H1 (cell line): ENCODE results near the gene MRPL47. TPM values are rescaled to one million over a fixed set of nuclear protein-coding genes. Genes with fewer than 3 reads are reported as not detected.

Experiments used
- CBX5 ChIP-seq: fragments of 300-800, 300-1000 bp; sonication (generic); IDR thresholded peaks from 2 replicates; pipeline ENCODE4 v1.7.1; 2016; ENCODE audit warnings: antibody characterized with exemption, low read length, low read depth
- E2F6 ChIP-seq: IDR thresholded peaks from 2 replicates; pipeline ENCODE4 v1.6.1; 2012; ENCODE audit warnings: inconsistent platforms
- GTF2F1 ChIP-seq: IDR thresholded peaks from 2 replicates; pipeline ENCODE4 v1.6.1; 2012; ENCODE audit warnings: low read depth, low read length, improper control_type of control experiment, borderline replicate concordance
- NRF1 ChIP-seq: IDR thresholded peaks from 2 replicates; pipeline ENCODE4 v1.6.1; 2011; ENCODE audit warnings: mild to moderate bottlenecking, low read depth, low read length, improper control_type of control experiment
- POLR2A ChIP-seq, 2 experiments: IDR thresholded peaks; 1 replicate in 1 of 2; 2 replicates in 1 of 2; pipeline ENCODE4 v1.6.1; 2011; ENCODE audit warnings: low read depth in 2 of 2, low read length in 2 of 2, mild to moderate bottlenecking in 2 of 2; ENCODE audit errors: control extremely low read depth in 1 of 2
- POU5F1 ChIP-seq: IDR thresholded peaks from 2 replicates; pipeline ENCODE4 v1.6.1; 2011; ENCODE audit warnings: low read depth, mild to moderate bottlenecking, low read length, moderate library complexity
- RBBP5 ChIP-seq: IDR thresholded peaks from 2 replicates; pipeline ENCODE4 v1.7.1; 2012; ENCODE audit warnings: low read depth, mild to moderate bottlenecking, inconsistent platforms, low read length, moderate library complexity, borderline replicate concordance
- RNF2 ChIP-seq: fragments of 200-900, 300-1000 bp; sonication (generic); IDR thresholded peaks from 2 replicates; pipeline ENCODE4 v1.7.1; 2016; ENCODE audit warnings: borderline replicate concordance, low read depth, mild to moderate bottlenecking, antibody characterized with exemption, low read length; ENCODE audit not compliant: poor library complexity, severe bottlenecking; ENCODE audit errors: missing control alignments
- RXRA ChIP-seq: IDR thresholded peaks from 2 replicates; pipeline ENCODE4 v1.6.1; 2011; ENCODE audit warnings: low read depth, mild to moderate bottlenecking, low read length, moderate library complexity; ENCODE audit not compliant: insufficient read depth
- SRF ChIP-seq: IDR thresholded peaks from 2 replicates; pipeline ENCODE4 v1.6.1; 2011; ENCODE audit warnings: mild to moderate bottlenecking, low read depth, low read length, moderate library complexity
- TAF1 ChIP-seq: IDR thresholded peaks from 2 replicates; pipeline ENCODE4 v1.6.1; 2011; ENCODE audit warnings: mild to moderate bottlenecking, low read depth, low read length
- polyA plus RNA-seq, 7 experiments: library from polyadenylated mRNA; depleted of rRNA in 3 of 7; stranded (reverse) in 5 of 7; unstranded in 2 of 7; fragments of >200 nt in 5 of 7; fragments of 200-250 nt in 2 of 7; gene quantifications; 1 replicate in 5 of 7; 2 replicates in 1 of 7; 4 replicates in 1 of 7; pipeline versions ENCODE4 v1.2.1 to v1.2.3, GENCODE V29; 2011 to 2013; ENCODE audit warnings: missing spikeins in 2 of 7, mixed read lengths in 2 of 7
- total RNA-seq: library from RNA; stranded (reverse); fragmentation: NEBNext Ultra II Directional; extraction: Animal tissue kit (Norgen Biotek cat#: 25700); gene quantifications from 2 replicates; pipeline ENCODE4 v1.2.1, GENCODE V29; 2021
- TF ChIP-seq, protein P1 (sequence below): fragments of 300-600 bp; sonication (generic); IDR thresholded peaks from 2 replicates; pipeline ENCODE4 v1.7.1; 2012; ENCODE audit warnings: low read length, moderate library complexity, mild to moderate bottlenecking, inconsistent platforms; ENCODE audit not compliant: insufficient replicate concordance

The MRPL47 gene
- total and polyA plus RNA-seq, 2 of the 8 experiments (the other 6 are each of a cell fraction or from before 2014, with no cell fraction given): 26.1 to 76.6 TPM

- TF ChIP-seq, protein P1, sequence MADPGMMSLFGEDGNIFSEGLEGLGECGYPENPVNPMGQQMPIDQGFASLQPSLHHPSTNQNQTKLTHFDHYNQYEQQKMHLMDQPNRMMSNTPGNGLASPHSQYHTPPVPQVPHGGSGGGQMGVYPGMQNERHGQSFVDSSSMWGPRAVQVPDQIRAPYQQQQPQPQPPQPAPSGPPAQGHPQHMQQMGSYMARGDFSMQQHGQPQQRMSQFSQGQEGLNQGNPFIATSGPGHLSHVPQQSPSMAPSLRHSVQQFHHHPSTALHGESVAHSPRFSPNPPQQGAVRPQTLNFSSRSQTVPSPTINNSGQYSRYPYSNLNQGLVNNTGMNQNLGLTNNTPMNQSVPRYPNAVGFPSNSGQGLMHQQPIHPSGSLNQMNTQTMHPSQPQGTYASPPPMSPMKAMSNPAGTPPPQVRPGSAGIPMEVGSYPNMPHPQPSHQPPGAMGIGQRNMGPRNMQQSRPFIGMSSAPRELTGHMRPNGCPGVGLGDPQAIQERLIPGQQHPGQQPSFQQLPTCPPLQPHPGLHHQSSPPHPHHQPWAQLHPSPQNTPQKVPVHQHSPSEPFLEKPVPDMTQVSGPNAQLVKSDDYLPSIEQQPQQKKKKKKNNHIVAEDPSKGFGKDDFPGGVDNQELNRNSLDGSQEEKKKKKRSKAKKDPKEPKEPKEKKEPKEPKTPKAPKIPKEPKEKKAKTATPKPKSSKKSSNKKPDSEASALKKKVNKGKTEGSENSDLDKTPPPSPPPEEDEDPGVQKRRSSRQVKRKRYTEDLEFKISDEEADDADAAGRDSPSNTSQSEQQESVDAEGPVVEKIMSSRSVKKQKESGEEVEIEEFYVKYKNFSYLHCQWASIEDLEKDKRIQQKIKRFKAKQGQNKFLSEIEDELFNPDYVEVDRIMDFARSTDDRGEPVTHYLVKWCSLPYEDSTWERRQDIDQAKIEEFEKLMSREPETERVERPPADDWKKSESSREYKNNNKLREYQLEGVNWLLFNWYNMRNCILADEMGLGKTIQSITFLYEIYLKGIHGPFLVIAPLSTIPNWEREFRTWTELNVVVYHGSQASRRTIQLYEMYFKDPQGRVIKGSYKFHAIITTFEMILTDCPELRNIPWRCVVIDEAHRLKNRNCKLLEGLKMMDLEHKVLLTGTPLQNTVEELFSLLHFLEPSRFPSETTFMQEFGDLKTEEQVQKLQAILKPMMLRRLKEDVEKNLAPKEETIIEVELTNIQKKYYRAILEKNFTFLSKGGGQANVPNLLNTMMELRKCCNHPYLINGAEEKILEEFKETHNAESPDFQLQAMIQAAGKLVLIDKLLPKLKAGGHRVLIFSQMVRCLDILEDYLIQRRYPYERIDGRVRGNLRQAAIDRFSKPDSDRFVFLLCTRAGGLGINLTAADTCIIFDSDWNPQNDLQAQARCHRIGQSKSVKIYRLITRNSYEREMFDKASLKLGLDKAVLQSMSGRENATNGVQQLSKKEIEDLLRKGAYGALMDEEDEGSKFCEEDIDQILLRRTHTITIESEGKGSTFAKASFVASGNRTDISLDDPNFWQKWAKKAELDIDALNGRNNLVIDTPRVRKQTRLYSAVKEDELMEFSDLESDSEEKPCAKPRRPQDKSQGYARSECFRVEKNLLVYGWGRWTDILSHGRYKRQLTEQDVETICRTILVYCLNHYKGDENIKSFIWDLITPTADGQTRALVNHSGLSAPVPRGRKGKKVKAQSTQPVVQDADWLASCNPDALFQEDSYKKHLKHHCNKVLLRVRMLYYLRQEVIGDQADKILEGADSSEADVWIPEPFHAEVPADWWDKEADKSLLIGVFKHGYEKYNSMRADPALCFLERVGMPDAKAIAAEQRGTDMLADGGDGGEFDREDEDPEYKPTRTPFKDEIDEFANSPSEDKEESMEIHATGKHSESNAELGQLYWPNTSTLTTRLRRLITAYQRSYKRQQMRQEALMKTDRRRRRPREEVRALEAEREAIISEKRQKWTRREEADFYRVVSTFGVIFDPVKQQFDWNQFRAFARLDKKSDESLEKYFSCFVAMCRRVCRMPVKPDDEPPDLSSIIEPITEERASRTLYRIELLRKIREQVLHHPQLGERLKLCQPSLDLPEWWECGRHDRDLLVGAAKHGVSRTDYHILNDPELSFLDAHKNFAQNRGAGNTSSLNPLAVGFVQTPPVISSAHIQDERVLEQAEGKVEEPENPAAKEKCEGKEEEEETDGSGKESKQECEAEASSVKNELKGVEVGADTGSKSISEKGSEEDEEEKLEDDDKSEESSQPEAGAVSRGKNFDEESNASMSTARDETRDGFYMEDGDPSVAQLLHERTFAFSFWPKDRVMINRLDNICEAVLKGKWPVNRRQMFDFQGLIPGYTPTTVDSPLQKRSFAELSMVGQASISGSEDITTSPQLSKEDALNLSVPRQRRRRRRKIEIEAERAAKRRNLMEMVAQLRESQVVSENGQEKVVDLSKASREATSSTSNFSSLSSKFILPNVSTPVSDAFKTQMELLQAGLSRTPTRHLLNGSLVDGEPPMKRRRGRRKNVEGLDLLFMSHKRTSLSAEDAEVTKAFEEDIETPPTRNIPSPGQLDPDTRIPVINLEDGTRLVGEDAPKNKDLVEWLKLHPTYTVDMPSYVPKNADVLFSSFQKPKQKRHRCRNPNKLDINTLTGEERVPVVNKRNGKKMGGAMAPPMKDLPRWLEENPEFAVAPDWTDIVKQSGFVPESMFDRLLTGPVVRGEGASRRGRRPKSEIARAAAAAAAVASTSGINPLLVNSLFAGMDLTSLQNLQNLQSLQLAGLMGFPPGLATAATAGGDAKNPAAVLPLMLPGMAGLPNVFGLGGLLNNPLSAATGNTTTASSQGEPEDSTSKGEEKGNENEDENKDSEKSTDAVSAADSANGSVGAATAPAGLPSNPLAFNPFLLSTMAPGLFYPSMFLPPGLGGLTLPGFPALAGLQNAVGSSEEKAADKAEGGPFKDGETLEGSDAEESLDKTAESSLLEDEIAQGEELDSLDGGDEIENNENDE: no peak
- TF ChIP-seq RNF2: no peak
- TF ChIP-seq CBX5: no peak
- no peak for TF ChIP-seq NRF1
- no peak for TF ChIP-seq GTF2F1
- no peak for TF ChIP-seq POLR2A (IDR thresholded peaks at IDR 0.05; ENCODE audit: control extremely low read depth in 1 of 2, low read depth in 2 of 2, low read length in 2 of 2)
- no peak for TF ChIP-seq TAF1
- no peak for TF ChIP-seq RBBP5
- TF ChIP-seq E2F6: no peak
- TF ChIP-seq POU5F1: no peak
- no peak for TF ChIP-seq RXRA
- TF ChIP-seq SRF: no peak
Observed at GRCh38 chr3:179560791-179561190, 43.6 kb downstream of the MRPL47 start (continued).
